GM18909 (cell line): ENCODE data around the gene VAV3.
"Not testable (repeated sequence)": the region's sequence is repeated elsewhere in the genome, so short reads cannot be mapped to it uniquely, and the experiment has no call there.

ENCODE experiments used
- ATAC-seq: cut with Tn5 transposase; IDR thresholded peaks from one replicate; pipeline ENCODE4 v1.9.1; 2021; ENCODE audit warnings: mild to moderate bottlenecking; ENCODE audit not compliant: unreplicated experiment, poor library complexity

Gene VAV3

GRCh38 chr1:107965110-107965991 is at the start of gene VAV3:
TSS of gene VAV3 (minus strand) at chr1:107965180. CDS start at chr1:107964869, 311 bp downstream.
- ATAC-seq, result no peak

- ATAC-seq, result no peak
Measured at GRCh38 chr1:108012553-108012952, 47.6 kb upstream of the VAV3 start.

GRCh38 chr1:108011295-108011694 is 46.3 kb upstream of the VAV3 start:
- no peak for ATAC-seq

GRCh38 chr1:108010581-108010980 is 45.6 kb upstream of the VAV3 start:
- no peak for ATAC-seq

GRCh38 chr1:108009603-108010195 is 44.7 kb upstream of the VAV3 start:
- ATAC-seq, result no peak

GRCh38 chr1:108007531-108007930 is 42.6 kb upstream of the VAV3 start:
- no peak for ATAC-seq

GRCh38 chr1:108007070-108007469 is 42.1 kb upstream of the VAV3 start:
- ATAC-seq, result no peak

GRCh38 chr1:108004919-108005318 is 39.9 kb upstream of the VAV3 start:
- not testable (repeated sequence) for ATAC-seq

GRCh38 chr1:108000620-108001111 is 35.7 kb upstream of the VAV3 start:
- no peak for ATAC-seq

GRCh38 chr1:108000184-108000583 is 35.2 kb upstream of the VAV3 start:
- ATAC-seq, result no peak

- no peak for ATAC-seq
Measured at GRCh38 chr1:107997866-107998265, 32.9 kb upstream of the VAV3 start.

GRCh38 chr1:107993920-107994319 is 28.9 kb upstream of the VAV3 start:
- no peak for ATAC-seq

GRCh38 chr1:107992347-107992746 is 27.4 kb upstream of the VAV3 start:
- no peak for ATAC-seq

GRCh38 chr1:107991371-107992066 is 26.5 kb upstream of the VAV3 start:
- ATAC-seq, result no peak

GRCh38 chr1:107990606-107991005 is 25.6 kb upstream of the VAV3 start:
- no peak for ATAC-seq

GRCh38 chr1:107981277-107981676 is 16.3 kb upstream of the VAV3 start:
- ATAC-seq, result no peak

GRCh38 chr1:107979926-107980325 is 14.9 kb upstream of the VAV3 start:
- no peak for ATAC-seq

GRCh38 chr1:107979088-107979487 is 14.1 kb upstream of the VAV3 start:
- no peak for ATAC-seq

- no peak for ATAC-seq
Measured at GRCh38 chr1:107976836-107977235, 11.9 kb upstream of the VAV3 start.

- no peak for ATAC-seq
Measured at GRCh38 chr1:107976431-107976830, 11.5 kb upstream of the VAV3 start.

- ATAC-seq, result no peak
Measured at GRCh38 chr1:107975851-107976250, 10.9 kb upstream of the VAV3 start.
